WTC11 (cell line): ENCODE results near the gene TSPYL2. TPM values are rescaled to one million over a fixed set of nuclear protein-coding genes. Genes with fewer than 3 reads are reported as not detected.

Experiments used
- ATAC-seq: fragments of 200-7000 bp; cut with Tn5 transposase; 2 replicates; pipeline ENCODE4 v1.10.0; 2021; ENCODE audit warnings: mild to moderate bottlenecking, moderate library complexity
- CTCF ChIA-PET: fragments of 300-600 bp; sonication (Branson Sonifier 250); formaldehyde crosslinking; loops from one replicate; lab custom pipeline; 2021; ENCODE audit warnings: antibody characterized with exemption; lab: Charles Lee
- POLR2A ChIA-PET: fragments of 350-600 bp; sonication (Branson Sonifier 250); formaldehyde crosslinking; loops from one replicate; lab custom pipeline; 2021; ENCODE audit warnings: antibody characterized with exemption; lab: Charles Lee
- DNase-seq: peaks from one replicate; pipeline ENCODE4 v3.0.0; 2021; ENCODE audit warnings: low spot score
- H3K27ac Mint-ChIP-seq: 2 replicates; pipeline ENCODE4 v1.8.0; 2021; ENCODE audit warnings: mixed read lengths
- H3K27me3 Mint-ChIP-seq: 2 replicates; pipeline ENCODE4 v1.8.0; 2021; ENCODE audit warnings: low read depth, mild to moderate bottlenecking, moderate library complexity, mixed read lengths
- H3K36me3 Mint-ChIP-seq: 2 replicates; pipeline ENCODE4 v1.8.0; 2021; ENCODE audit warnings: mixed read lengths
- H3K4me1 Mint-ChIP-seq: 2 replicates; pipeline ENCODE4 v1.8.0; 2022; ENCODE audit warnings: mixed read lengths
- H3K4me3 Mint-ChIP-seq: 2 replicates; pipeline ENCODE4 v1.8.0; 2021; ENCODE audit warnings: mild to moderate bottlenecking, moderate library complexity, mixed read lengths
- H3K9me3 Mint-ChIP-seq: 2 replicates; pipeline ENCODE4 v1.8.0; 2021; ENCODE audit warnings: mixed read lengths
- CREB1 ChIP-seq: sonication (generic); formaldehyde crosslinking; IDR thresholded peaks from 2 replicates; pipeline ENCODE4 v1.8.0; 2023; ENCODE audit warnings: mild to moderate bottlenecking, missing genetic modification reagents
- E2F5 ChIP-seq: sonication (generic); formaldehyde crosslinking; IDR thresholded peaks from 2 replicates; pipeline ENCODE4 v1.8.1; 2022; ENCODE audit warnings: mild to moderate bottlenecking, moderate library complexity, missing genetic modification reagents
- ETV6 ChIP-seq: sonication (generic); formaldehyde crosslinking; IDR thresholded peaks from 2 replicates; pipeline ENCODE4 v1.8.1; 2022; ENCODE audit warnings: mild to moderate bottlenecking, missing genetic modification reagents
- FOXK1 ChIP-seq: sonication (generic); formaldehyde crosslinking; IDR thresholded peaks from 2 replicates; pipeline ENCODE4 v1.8.0; 2022; ENCODE audit warnings: mild to moderate bottlenecking, moderate library complexity, missing genetic modification reagents
- FOXP1 ChIP-seq: sonication (generic); formaldehyde crosslinking; IDR thresholded peaks from 2 replicates; pipeline ENCODE4 v1.8.0; 2022; ENCODE audit warnings: missing genetic modification reagents, mild to moderate bottlenecking, moderate library complexity, borderline replicate concordance
- GABPB1 ChIP-seq: sonication (generic); formaldehyde crosslinking; IDR thresholded peaks from 2 replicates; pipeline ENCODE4 v1.8.1; 2023; ENCODE audit warnings: mild to moderate bottlenecking, missing genetic modification reagents
- GRHL2 ChIP-seq: fragments of 250-450 bp; sonication (Bioruptor Pico); IDR thresholded peaks from 2 replicates; pipeline ENCODE4 v1.8.0; 2022; ENCODE audit warnings: mild to moderate bottlenecking, moderate library complexity; ENCODE audit not compliant: insufficient replicate concordance, severe bottlenecking
- HMGA2 ChIP-seq: fragments of 250-450 bp; sonication (Bioruptor Pico); IDR thresholded peaks from 2 replicates; pipeline ENCODE4 v1.4.0; 2021; ENCODE audit warnings: mild to moderate bottlenecking, moderate library complexity
- JAZF1 ChIP-seq: fragments of 250-450 bp; sonication (Bioruptor Pico); IDR thresholded peaks from 2 replicates; pipeline ENCODE4 v1.9.0; 2021; ENCODE audit warnings: moderate library complexity, mild to moderate bottlenecking, inconsistent platforms
- MAX ChIP-seq: sonication (generic); formaldehyde crosslinking; IDR thresholded peaks from 2 replicates; pipeline ENCODE4 v1.8.0; 2022; ENCODE audit warnings: mild to moderate bottlenecking, missing genetic modification reagents
- NFATC4 ChIP-seq: fragments of 250-450 bp; sonication (Bioruptor Pico); IDR thresholded peaks from 2 replicates; pipeline ENCODE4 v1.9.0; 2021; ENCODE audit warnings: mild to moderate bottlenecking
- OVOL2 ChIP-seq: fragments of 250-450 bp; sonication (Bioruptor Pico); IDR thresholded peaks from 2 replicates; pipeline ENCODE4 v1.9.0; 2021; ENCODE audit warnings: mild to moderate bottlenecking, borderline replicate concordance
- PRRX2 ChIP-seq: fragments of 250-450 bp; sonication (Bioruptor Pico); IDR thresholded peaks from 2 replicates; pipeline ENCODE4 v1.8.0; 2021; ENCODE audit warnings: mild to moderate bottlenecking
- RORB ChIP-seq: fragments of 250-450 bp; sonication (Bioruptor Pico); IDR thresholded peaks from 2 replicates; pipeline ENCODE4 v1.9.0; 2021; ENCODE audit warnings: mild to moderate bottlenecking
- TEAD1 ChIP-seq: sonication (generic); formaldehyde crosslinking; IDR thresholded peaks from 2 replicates; pipeline ENCODE4 v1.8.0; 2022; ENCODE audit warnings: mild to moderate bottlenecking, missing genetic modification reagents
- TP53 ChIP-seq: sonication (generic); formaldehyde crosslinking; IDR thresholded peaks from 2 replicates; pipeline ENCODE4 v1.8.1; 2023; ENCODE audit warnings: mild to moderate bottlenecking, missing genetic modification reagents
- ZBTB21 ChIP-seq: sonication (generic); formaldehyde crosslinking; IDR thresholded peaks from 2 replicates; pipeline ENCODE4 v1.8.1; 2023; ENCODE audit warnings: mild to moderate bottlenecking, missing genetic modification reagents, borderline replicate concordance
- ZNF219 ChIP-seq: sonication (generic); formaldehyde crosslinking; IDR thresholded peaks from 2 replicates; pipeline ENCODE4 v1.8.0; 2023; ENCODE audit warnings: missing genetic modification reagents, mild to moderate bottlenecking, borderline replicate concordance
- ZNF232 ChIP-seq: sonication (generic); formaldehyde crosslinking; IDR thresholded peaks from 2 replicates; pipeline ENCODE4 v1.8.0; 2022; ENCODE audit warnings: mild to moderate bottlenecking, missing genetic modification reagents
- ZNF423 ChIP-seq: fragments of 250-450 bp; sonication (Bioruptor Pico); IDR thresholded peaks from 2 replicates; pipeline ENCODE4 v2.1.2; 2022; ENCODE audit warnings: mild to moderate bottlenecking, moderate library complexity
- total RNA-seq: library from RNA; stranded (reverse); gene quantifications from 3 replicates; pipeline ENCODE4 v1.2.3, GENCODE V29; 2021
- TF ChIP-seq, protein P1 (sequence below): sonication (generic); formaldehyde crosslinking; IDR thresholded peaks from 2 replicates; pipeline ENCODE4 v1.8.1; 2022; ENCODE audit warnings: missing genetic modification reagents, borderline replicate concordance
- TF ChIP-seq, protein P2 (sequence below): sonication (generic); formaldehyde crosslinking; IDR thresholded peaks from 2 replicates; pipeline ENCODE4 v1.8.1; 2022; ENCODE audit warnings: mild to moderate bottlenecking, missing genetic modification reagents, moderate library complexity, borderline replicate concordance
- TF ChIP-seq, protein P3 (sequence below): sonication (generic); formaldehyde crosslinking; IDR thresholded peaks from 2 replicates; pipeline ENCODE4 v1.8.0; 2023; ENCODE audit warnings: missing genetic modification reagents, mild to moderate bottlenecking, borderline replicate concordance
- TF ChIP-seq, protein P4 (sequence below): sonication (generic); formaldehyde crosslinking; IDR thresholded peaks from 2 replicates; pipeline ENCODE4 v1.8.1; 2023; ENCODE audit warnings: mild to moderate bottlenecking, missing genetic modification reagents, moderate library complexity

TSPYL2 gene
- total RNA-seq, 1 experiment from 2014 or later, result 14.6 TPM

- TF ChIP-seq, protein P1, sequence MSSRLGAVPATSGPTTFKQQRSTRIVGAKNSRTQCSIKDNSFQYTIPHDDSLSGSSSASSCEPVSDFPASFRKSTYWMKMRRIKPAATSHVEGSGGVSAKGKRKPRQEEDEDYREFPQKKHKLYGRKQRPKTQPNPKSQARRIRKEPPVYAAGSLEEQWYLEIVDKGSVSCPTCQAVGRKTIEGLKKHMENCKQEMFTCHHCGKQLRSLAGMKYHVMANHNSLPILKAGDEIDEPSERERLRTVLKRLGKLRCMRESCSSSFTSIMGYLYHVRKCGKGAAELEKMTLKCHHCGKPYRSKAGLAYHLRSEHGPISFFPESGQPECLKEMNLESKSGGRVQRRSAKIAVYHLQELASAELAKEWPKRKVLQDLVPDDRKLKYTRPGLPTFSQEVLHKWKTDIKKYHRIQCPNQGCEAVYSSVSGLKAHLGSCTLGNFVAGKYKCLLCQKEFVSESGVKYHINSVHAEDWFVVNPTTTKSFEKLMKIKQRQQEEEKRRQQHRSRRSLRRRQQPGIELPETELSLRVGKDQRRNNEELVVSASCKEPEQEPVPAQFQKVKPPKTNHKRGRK (CRISPR knock-in tag), result no peak
- TF ChIP-seq ZNF219 (CRISPR knock-in tag) (no peak), NFATC4 (CRISPR knock-in tag) (no peak), RORB (CRISPR knock-in tag) (no peak)
- TF ChIP-seq, protein P2, sequence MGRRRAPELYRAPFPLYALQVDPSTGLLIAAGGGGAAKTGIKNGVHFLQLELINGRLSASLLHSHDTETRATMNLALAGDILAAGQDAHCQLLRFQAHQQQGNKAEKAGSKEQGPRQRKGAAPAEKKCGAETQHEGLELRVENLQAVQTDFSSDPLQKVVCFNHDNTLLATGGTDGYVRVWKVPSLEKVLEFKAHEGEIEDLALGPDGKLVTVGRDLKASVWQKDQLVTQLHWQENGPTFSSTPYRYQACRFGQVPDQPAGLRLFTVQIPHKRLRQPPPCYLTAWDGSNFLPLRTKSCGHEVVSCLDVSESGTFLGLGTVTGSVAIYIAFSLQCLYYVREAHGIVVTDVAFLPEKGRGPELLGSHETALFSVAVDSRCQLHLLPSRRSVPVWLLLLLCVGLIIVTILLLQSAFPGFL (CRISPR knock-in tag), result no peak
These were observed 46.0 kb upstream of the TSPYL2 start (continued) for GRCh38 chrX:53036149-53036548.

DNA sequence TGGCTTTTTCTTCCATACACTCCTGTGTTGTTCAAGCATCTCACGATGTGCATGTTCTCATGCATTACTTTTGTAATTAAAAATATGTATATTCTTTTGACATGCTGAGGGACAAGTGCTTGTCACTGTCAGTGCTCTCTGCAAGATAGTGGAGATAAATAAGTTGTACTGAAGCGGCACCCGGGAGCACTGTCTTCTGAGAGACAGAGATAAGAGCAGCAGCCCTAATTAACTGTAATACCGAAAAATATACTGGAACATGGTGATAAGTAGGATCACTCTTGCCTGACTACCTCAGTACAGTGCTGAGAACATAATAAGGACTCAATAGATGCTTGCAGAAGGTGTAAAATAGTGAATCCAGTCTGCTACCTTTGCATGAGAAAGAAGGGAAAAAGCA is 42.9 kb upstream of the TSPYL2 start:
- no peaks in the 10 kb centered on the region for H3K9me3 Mint-ChIP-seq

More for the DNA sequence above, 42.9 kb upstream of the TSPYL2 start:
- H3K4me1 Mint-ChIP-seq, result no peaks in the 10 kb centered on the region
- H3K27me3 Mint-ChIP-seq, result peaks cover 4% of the 10 kb centered on the region; the same call in 1 of the 2 replicates
- DNase-seq, result no peak
- ATAC-seq, result no peak
- POLR2A ChIA-PET, result no interaction called here
- TF ChIP-seq ZBTB21 (no peak), E2F5 (CRISPR knock-in tag) (no peak), ZNF232 (CRISPR knock-in tag) (no peak), HMGA2 (CRISPR knock-in tag) (no peak), ETV6 (CRISPR knock-in tag) (no peak), MAX (no peak), GABPB1 (no peak), FOXK1 (no peak), FOXP1 (CRISPR knock-in tag) (no peak), PRRX2 (CRISPR knock-in tag) (no peak), GRHL2 (CRISPR knock-in tag) (no peak), TEAD1 (CRISPR knock-in tag) (no peak), ZNF423 (CRISPR knock-in tag) (no peak), OVOL2 (CRISPR knock-in tag) (no peak), JAZF1 (CRISPR knock-in tag) (no peak), TP53 (no peak), CREB1 (CRISPR knock-in tag) (no peak), NFATC4 (CRISPR knock-in tag) (no peak)
- TF ChIP-seq, protein P3, sequence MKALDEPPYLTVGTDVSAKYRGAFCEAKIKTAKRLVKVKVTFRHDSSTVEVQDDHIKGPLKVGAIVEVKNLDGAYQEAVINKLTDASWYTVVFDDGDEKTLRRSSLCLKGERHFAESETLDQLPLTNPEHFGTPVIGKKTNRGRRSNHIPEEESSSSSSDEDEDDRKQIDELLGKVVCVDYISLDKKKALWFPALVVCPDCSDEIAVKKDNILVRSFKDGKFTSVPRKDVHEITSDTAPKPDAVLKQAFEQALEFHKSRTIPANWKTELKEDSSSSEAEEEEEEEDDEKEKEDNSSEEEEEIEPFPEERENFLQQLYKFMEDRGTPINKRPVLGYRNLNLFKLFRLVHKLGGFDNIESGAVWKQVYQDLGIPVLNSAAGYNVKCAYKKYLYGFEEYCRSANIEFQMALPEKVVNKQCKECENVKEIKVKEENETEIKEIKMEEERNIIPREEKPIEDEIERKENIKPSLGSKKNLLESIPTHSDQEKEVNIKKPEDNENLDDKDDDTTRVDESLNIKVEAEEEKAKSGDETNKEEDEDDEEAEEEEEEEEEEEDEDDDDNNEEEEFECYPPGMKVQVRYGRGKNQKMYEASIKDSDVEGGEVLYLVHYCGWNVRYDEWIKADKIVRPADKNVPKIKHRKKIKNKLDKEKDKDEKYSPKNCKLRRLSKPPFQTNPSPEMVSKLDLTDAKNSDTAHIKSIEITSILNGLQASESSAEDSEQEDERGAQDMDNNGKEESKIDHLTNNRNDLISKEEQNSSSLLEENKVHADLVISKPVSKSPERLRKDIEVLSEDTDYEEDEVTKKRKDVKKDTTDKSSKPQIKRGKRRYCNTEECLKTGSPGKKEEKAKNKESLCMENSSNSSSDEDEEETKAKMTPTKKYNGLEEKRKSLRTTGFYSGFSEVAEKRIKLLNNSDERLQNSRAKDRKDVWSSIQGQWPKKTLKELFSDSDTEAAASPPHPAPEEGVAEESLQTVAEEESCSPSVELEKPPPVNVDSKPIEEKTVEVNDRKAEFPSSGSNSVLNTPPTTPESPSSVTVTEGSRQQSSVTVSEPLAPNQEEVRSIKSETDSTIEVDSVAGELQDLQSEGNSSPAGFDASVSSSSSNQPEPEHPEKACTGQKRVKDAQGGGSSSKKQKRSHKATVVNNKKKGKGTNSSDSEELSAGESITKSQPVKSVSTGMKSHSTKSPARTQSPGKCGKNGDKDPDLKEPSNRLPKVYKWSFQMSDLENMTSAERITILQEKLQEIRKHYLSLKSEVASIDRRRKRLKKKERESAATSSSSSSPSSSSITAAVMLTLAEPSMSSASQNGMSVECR (CRISPR knock-in tag), result no peak
- TF ChIP-seq, protein P4, sequence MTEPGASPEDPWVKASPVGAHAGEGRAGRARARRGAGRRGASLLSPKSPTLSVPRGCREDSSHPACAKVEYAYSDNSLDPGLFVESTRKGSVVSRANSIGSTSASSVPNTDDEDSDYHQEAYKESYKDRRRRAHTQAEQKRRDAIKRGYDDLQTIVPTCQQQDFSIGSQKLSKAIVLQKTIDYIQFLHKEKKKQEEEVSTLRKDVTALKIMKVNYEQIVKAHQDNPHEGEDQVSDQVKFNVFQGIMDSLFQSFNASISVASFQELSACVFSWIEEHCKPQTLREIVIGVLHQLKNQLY (CRISPR knock-in tag), result no peak
- TF ChIP-seq, all 79 proteins: peak for 0
- CTCF ChIA-PET, result no interaction called here
- Mint-ChIP-seq H3K4me3 (no peak overlapping the region), H3K27ac (no peak overlapping the region), H3K36me3 (no peaks in the 10 kb centered on the region)
